HCT116 (cell line): ENCODE measurements around the gene CDR2L.

Experiments used
- CTCF ChIP-seq, 3 experiments: fragments of 200-600 bp in 1 of 3; sonication (generic) in 1 of 3; IDR thresholded peaks in 2 of 3; conservative IDR thresholded peaks in 1 of 3; 2 replicates each; pipeline ENCODE4 v1.5.1; 2012 to 2017; ENCODE audit warnings: low read depth in 2 of 3, low read length in 2 of 3, antibody characterized with exemption in 1 of 3, borderline replicate concordance in 1 of 3, control low read depth in 1 of 3, mild to moderate bottlenecking in 1 of 3, mixed read lengths in 1 of 3, mixed run types in 1 of 3, moderate library complexity in 1 of 3; ENCODE audit not compliant: insufficient read depth in 1 of 3
- EZH2 ChIP-seq: fragments of 200-600 bp; sonication (generic); IDR thresholded peaks from 2 replicates; pipeline ENCODE4 v1.6.1; 2017; ENCODE audit warnings: antibody characterized with exemption, mixed run types
- MAX ChIP-seq: IDR thresholded peaks from 2 replicates; pipeline ENCODE4 v1.6.1; 2012
- POLR2A ChIP-seq: IDR thresholded peaks from 2 replicates; pipeline ENCODE4 v1.7.0; 2011; ENCODE audit warnings: borderline replicate concordance; ENCODE audit not compliant: insufficient read depth, insufficient read length; ENCODE audit errors: extremely low read depth
- REST ChIP-seq: IDR thresholded peaks from 2 replicates; pipeline ENCODE4 v1.6.1; 2012; ENCODE audit warnings: low read depth
- SIN3A ChIP-seq: IDR thresholded peaks from 2 replicates; pipeline ENCODE4 v1.6.1; 2012; ENCODE audit warnings: low read depth
- SP1 ChIP-seq: IDR thresholded peaks from 2 replicates; pipeline ENCODE4 v1.6.1; 2012; ENCODE audit warnings: low read depth

- TF ChIP-seq POLR2A = no peak
- no peak for TF ChIP-seq EZH2
- TF ChIP-seq SIN3A = no peak
- no peak for TF ChIP-seq CTCF (IDR thresholded peaks at IDR 0.05 in 2 of 3, conservative IDR thresholded peaks at IDR 0.05 in 1 of 3; ENCODE audit: borderline replicate concordance in 1 of 3, insufficient read depth in 1 of 3, low read depth in 2 of 3, low read length in 2 of 3)
- no peak for TF ChIP-seq REST
- TF ChIP-seq MAX = no peak
- TF ChIP-seq SP1 = no peak
Measured at GRCh38 chr17:74992223-74992622, 4.8 kb downstream of the CDR2L start.
